ENCODE results near the gene BTRC.
A peak's percentile ranks its signal among the peaks of the same experiment; 100 is the strongest.

GRCh38 chr10:101444058-101444898, 90.3 kb downstream of the BTRC start:
- TF ChIP-seq CHD2 (IDR thresholded peaks at IDR 0.05; ENCODE audit: low read length, partially characterized antibody): no peak
- TF ChIP-seq, protein P1, sequence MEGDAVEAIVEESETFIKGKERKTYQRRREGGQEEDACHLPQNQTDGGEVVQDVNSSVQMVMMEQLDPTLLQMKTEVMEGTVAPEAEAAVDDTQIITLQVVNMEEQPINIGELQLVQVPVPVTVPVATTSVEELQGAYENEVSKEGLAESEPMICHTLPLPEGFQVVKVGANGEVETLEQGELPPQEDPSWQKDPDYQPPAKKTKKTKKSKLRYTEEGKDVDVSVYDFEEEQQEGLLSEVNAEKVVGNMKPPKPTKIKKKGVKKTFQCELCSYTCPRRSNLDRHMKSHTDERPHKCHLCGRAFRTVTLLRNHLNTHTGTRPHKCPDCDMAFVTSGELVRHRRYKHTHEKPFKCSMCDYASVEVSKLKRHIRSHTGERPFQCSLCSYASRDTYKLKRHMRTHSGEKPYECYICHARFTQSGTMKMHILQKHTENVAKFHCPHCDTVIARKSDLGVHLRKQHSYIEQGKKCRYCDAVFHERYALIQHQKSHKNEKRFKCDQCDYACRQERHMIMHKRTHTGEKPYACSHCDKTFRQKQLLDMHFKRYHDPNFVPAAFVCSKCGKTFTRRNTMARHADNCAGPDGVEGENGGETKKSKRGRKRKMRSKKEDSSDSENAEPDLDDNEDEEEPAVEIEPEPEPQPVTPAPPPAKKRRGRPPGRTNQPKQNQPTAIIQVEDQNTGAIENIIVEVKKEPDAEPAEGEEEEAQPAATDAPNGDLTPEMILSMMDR (IDR thresholded peaks at IDR 0.05): peak; percentile 52
- no peak for TF ChIP-seq ZFP36 (IDR thresholded peaks at IDR 0.05; ENCODE audit: borderline replicate concordance, partially characterized antibody)
- TF ChIP-seq POLR2A (IDR thresholded peaks at IDR 0.05; ENCODE audit: low read length): no peak
- TF ChIP-seq RAD21 (conservative IDR thresholded peaks at IDR 0.05 in 1 of 2, IDR thresholded peaks at IDR 0.05 in 1 of 2): peak in 1 of 2 experiments; percentile 16; a peak in 2 of 5 replicates
- TF ChIP-seq ESRRA (IDR thresholded peaks at IDR 0.05; ENCODE audit: borderline replicate concordance, low read length): no peak
- TF ChIP-seq PBX3 (IDR thresholded peaks at IDR 0.05): no peak
- no peak for TF ChIP-seq NR3C1 (IDR thresholded peaks at IDR 0.05)
- TF ChIP-seq, protein P2, sequence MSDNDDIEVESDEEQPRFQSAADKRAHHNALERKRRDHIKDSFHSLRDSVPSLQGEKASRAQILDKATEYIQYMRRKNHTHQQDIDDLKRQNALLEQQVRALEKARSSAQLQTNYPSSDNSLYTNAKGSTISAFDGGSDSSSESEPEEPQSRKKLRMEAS (IDR thresholded peaks at IDR 0.05): no peak
- TF ChIP-seq RFX5 (IDR thresholded peaks at IDR 0.05): no peak
- TF ChIP-seq USF2 (IDR thresholded peaks at IDR 0.05): no peak
- TF ChIP-seq SMC3 (IDR thresholded peaks at IDR 0.05): no peak
- TF ChIP-seq EP300 (IDR thresholded peaks at IDR 0.05): no peak

Data from A549 (cell line).